Measurements from ENCODE around the gene SSH2.

The SSH2 gene

DNA sequence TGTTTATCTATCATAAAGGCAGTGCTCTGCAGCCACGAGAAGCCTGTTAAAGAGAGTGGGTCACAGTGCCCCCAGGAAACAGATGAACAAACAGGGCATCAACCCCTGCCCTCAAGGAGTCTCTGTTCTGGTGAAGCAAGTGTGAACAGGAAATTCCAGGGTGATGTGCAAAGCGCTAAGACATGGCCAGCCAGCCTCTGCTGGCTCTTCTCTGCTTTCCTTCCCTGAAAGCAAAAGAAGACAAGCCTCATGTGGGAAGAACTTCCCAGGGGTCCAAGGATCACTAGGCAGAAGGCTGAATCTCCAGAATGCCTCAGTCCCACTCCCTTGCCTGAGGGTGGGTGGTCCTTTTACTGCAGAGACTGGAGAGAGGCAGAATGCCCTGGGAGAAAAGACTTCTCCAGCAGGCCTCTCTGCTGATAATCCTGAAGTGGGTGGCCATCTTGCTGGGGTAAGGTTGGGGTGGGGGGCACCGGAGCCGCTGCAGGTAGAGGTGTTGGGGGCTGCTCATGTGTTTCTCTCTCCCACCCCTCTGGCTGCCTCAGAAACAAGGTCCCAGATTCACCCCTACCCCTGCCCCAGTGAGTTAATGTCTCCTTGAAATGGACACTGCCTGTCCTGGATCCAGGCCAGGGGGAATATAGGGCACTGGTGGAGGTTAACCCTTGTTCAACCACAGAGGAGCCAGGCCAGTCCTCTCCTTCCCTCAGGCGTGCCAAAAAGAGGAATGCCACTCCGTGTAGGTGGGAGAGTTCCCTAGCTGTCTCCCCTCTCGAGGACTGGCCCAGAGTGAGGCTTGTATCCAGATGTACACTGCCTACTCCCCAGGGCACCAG is 334.7 kb downstream of the SSH2 start:
- no peak for DNase-seq

DNA sequence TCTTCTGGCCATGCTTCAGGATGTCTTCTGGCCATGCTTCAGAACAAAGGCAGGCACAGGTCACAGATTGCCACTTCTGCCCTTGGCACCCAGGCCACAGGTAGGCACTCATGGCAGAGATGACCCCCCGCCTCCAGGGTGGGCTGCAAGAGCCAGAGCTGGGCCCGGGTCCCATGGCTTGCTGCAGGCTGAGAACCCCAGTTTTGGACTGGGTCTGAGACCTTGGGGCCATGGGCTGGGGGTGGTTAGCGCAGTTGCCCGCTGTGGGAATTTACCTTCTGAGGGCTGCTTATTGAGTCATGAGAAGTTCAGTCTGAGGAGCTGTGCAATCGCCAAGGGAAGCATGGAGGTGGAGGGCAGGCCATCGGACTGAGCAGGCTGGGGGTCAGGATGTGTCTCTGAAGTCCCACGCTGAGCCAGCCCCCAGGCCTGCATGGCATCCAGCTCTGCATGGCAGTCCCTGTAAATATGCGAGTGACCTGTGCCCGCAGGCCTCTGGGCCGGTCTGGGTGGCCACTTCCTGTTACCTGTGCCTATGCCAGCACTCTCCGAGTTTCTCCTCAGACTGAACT is 335.4 kb downstream of the SSH2 start:
- in situ Hi-C loops (cut with HindIII; ENCODE audit: low pct_ligation_motif_present, low pct_unique_long_range_greater_than_20kb, low sequenced_read_pairs): no loop called here
- no peak for DNase-seq

More for the DNA sequence above, 334.7 kb downstream of the SSH2 start:
- in situ Hi-C loops (cut with HindIII; ENCODE audit: low pct_ligation_motif_present, low pct_unique_long_range_greater_than_20kb, low sequenced_read_pairs): no loop called here

DNA sequence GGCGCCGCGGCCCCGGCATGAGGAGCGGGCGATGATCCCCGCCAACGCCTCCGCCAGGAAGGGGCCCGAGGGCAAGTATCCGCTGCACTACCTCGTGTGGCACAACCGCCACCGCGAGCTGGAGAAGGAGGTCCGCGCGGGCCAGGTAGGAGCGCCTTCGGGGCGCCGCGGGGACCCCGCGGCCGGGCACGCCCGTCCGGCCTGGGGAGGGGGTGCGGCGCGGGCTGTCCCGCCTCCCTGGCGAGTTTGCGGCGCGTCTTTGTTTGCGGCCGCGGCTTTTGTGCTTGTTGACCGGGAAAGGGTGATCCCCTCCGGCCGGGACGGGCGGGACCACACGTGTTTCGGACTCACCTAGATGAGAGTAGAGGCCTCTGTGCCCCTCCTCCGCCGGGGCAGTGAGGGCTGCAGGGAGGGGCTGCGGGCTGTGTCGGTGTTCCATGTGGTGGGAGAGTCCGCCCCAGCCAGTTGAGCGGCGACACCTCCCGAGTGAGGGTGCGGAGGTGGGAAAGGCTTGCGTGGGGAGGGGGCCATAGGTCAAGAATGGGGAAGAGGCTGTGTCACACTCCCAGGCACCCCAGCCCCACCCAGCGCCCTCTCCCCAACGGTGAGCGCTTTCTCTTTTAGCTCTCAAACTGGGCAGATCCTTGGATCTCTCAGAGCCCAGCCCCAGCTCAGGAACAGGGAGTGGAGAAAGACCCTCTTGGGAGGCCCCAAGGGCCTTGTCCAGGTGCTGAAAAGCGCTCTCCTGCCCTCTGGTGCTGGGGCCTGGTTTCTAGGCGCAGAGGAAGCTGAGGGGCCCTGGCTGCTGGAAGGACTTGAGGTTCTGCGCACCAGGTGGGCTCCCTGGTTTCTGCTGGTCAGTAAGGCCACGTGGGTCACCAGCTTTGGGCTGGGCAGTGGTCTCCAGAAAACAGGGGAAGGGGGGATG is 336.2 kb downstream of the SSH2 start:
- in situ Hi-C loops (cut with HindIII; ENCODE audit: low pct_ligation_motif_present, low pct_unique_long_range_greater_than_20kb, low sequenced_read_pairs): no loop called here
- DNase-seq: peak; percentile 62

DNA sequence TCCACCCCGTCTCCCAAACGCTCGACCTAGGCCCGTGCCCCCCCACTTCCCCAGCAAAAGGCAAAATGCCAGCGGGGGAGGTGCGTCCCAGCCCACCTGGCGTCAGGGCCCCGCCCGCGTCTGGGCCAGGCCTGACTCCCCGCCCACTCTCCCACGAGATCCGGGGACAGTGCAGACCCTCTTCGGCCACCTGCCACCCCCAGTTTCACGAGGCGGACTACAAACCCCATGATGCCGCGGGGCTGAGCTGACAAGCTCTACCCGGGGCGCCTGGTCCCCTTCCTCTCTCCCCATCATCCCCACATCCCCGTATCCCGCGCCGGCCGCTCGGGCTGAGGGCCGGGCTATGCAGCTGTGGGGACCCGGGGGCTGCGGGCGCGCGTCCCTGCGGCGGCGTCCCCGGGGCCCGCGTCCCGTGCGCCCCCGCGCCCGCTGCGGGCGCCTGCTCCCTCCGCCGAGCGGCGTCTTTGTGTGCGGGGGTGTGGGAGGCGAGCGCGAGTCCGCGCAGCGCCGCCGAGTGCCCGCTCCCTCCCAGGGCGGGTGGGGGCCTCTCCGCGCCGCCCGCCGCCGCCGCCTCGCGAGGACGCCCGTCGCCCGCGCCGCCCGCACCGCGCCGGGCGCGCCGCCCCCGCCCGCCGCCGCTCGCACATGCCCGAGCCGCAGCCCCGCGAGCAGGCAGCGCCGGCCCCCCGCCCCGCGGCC is 337.0 kb downstream of the SSH2 start, which contains the start of gene ANKRD13B:
Gene ANKRD13B (plus strand): TSS at position 283 of the 702 bp plus-strand sequence. CDS start 490 bp downstream, outside the sequence.
- in situ Hi-C loops (cut with HindIII; ENCODE audit: low pct_ligation_motif_present, low pct_unique_long_range_greater_than_20kb, low sequenced_read_pairs): no loop called here
- DNase-seq: peak; percentile 50

DNA sequence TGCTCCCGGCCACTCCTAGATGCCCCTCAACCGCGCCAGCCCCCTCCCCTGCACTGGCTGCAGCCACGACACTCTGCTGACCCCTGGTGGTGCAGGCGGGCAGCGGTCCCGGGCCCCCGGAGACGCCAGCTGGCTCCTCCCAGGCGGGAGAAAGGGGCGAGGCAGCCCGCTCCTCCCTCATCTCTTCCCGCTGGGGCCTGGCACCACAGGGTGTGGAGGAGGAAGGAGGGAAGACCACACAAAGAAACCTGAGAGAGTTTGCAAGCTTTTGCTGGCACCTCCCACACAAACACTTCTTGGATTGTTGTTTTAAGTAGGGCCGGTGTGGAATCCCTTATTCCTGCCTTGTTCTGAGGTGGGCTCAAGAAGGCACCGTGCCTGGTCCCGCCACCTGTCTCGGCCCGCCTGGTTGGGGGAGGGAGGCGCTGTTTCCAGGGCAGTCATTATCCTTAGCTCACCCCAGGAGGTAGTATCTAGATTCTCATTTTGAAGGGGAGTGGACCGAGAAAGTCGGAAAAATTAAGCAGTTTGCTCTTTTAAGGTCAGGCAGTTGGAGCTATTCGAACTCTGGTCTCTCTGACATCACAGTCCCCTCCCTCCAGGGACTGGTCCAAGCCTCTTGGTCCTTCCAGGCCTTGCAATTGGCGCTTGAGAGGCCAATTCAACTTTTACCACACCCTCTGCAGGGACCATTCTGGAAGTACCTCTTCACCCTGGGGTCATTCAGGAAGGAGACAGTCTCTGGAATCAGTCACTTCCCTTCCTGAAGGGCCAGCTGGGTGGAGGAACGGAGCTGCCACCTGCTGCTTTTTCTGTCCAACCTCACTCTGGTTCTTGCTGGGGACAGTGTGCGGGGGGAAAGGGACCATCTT is 338.1 kb downstream of the SSH2 start:
- DNase-seq: peak; percentile 89
- in situ Hi-C loops (cut with HindIII; ENCODE audit: low pct_ligation_motif_present, low pct_unique_long_range_greater_than_20kb, low sequenced_read_pairs): no loop called here

DNA sequence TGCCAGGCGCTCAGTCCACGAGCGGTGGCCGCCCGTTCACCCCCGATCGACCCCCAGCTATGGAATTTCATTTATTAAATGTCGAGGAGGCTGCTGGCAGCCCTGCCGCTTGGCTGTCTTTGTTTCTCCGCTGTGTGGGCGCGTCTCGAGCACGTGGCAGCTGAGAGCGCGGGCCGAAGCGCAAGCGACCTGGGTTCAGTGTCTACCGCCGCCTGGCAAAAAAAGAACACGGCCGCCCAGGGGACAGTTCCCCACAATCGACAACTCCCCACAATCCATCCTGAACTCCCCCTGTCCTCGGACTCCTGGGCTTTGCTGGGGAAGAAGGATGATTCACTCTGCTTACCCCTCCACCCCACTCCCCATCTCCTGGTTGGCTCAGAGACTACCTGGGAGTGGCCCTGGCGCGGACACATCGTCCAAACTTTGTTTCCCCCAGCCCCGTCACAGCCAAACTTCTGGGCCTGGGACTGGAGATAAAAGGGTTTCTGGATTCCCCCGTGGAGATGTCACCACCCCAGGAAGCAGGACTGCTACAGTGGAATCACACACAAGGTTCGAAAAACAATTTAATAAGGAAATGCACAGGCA is 338.8 kb downstream of the SSH2 start:
- in situ Hi-C loops (cut with HindIII; ENCODE audit: low pct_ligation_motif_present, low pct_unique_long_range_greater_than_20kb, low sequenced_read_pairs): no loop called here
- peak; percentile 22 for DNase-seq

DNA sequence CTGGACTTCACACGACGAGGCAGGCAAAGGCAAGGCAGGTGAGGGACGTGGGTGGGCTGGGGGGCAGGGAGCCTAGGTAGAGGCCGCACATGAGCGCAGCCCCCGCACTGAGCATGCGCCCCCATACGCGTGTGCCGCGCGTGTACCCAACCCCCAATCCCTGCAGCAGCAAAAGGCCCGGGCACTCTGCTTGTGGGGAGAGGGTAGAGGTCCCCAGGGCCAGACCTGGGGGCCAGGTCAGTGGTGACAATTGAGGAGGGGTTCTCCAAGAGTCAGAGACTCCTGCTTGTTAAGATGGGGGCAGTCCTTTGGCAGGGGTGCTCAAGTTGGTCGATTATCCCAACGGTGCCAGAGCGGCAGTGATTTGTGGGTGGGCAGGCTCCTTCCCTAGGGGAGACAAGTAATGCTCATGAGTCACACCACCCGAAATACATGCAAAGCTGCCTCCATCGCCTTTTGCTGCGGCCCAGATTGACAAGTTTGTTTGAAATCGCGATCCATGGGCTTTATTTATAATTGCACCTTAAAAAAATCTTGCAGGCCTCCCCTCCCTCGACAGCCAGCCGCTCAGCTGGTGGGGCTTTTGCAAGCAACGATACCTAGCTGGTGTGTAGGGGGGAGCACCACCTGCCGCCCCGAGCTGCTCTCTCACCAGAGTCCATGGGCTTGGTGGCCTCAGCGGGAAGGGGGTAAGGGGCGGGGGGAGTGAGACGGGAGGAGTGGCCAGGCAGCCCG is 339.4 kb downstream of the SSH2 start:
- in situ Hi-C loops (cut with HindIII; ENCODE audit: low pct_ligation_motif_present, low pct_unique_long_range_greater_than_20kb, low sequenced_read_pairs): no loop called here
- DNase-seq: no peak

DNA sequence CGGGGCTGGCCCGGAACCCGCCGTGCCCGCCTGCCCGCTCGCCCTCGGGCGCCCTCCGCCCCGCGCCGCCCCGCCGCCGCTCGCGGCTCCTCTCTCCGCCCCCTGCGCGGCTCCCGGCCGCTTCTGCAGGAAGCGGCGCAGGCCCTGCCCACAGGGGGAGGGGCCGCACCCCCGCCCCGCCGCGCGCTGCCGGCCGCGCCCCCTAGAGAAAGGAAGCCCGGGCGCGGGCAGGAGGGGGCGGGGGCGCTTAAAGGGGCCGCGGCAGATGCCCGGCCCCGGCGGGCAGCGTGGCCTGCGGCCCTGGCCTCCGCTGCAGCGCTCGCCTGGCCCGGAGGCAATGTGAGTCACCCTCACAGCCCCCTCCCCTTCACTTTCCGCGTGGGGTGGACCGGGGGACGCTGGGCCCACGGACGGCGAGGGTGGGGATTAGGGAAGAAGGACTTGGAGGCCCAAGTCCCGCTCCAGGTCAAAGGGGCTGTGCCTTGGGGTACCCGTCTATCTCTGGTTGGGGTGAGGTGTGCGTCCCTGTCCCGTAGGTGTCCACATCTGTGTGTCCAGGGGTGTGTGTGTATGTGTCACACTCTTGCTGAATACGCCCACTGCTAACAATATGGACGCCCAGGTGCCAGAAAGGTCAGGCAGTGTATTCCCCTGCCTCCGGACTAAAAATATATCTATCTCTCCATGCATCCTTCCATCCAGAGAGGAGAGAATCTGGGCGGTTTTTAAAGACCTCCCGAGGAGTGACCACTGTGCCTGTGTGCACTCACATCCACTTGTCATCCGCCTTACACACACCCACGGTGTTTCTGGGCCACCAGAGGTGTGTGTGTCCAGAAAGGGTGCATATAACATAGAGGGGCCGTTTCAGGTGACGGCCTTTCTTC is 340.3 kb downstream of the SSH2 start, which contains the start of gene GIT1:
Gene GIT1 (minus strand): TSS at position 125 of the 887 bp plus-strand sequence. CDS start 270 bp downstream, outside the sequence.
- in situ Hi-C loops (cut with HindIII; ENCODE audit: low pct_ligation_motif_present, low pct_unique_long_range_greater_than_20kb, low sequenced_read_pairs): no loop called here
- DNase-seq: peak; percentile 92

DNA sequence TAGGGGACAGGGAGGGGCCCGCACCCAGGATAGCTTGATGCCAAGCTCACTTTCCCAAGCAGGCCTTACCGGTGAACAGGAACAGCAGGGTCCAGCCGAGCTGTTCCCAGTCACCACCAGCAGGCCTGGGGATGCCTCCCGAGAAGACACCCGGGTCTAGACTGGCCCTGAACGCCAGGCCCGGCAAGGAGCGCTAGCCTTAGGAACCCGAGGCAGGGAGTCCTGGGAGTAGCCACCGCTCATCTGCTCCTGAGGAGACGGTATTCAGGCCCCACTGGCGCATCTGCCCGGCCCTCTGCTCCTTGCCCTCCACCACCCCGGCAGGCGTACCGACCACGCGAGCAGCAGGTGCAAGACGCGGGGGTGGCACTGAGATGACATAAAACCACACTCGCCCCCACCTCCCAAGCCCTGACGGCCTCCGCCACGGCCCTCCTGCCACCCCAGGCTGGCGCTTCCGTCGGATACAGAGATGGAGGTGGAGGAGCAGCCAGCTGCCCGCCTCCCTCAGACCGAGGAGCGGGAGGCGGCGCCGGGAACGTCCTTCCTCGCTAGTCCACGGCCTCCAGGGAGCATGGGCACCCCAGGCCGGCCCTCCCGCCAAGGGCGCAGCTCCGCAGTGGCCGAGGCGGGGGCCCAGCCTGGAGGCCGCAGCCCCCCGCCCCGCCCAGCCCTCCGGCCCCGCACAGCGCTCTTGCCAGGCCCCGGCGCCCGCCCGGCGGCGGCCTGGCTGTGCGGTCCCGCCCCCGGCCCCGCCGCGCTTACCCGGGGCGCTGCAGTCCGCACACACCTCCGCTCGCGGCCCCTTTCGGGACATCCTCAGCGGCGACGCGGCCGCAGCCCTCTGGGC is 341.2 kb downstream of the SSH2 start:
- peak; percentile 51 for DNase-seq
- in situ Hi-C loops (cut with HindIII; ENCODE audit: low pct_ligation_motif_present, low pct_unique_long_range_greater_than_20kb, low sequenced_read_pairs): no loop called here

DNA sequence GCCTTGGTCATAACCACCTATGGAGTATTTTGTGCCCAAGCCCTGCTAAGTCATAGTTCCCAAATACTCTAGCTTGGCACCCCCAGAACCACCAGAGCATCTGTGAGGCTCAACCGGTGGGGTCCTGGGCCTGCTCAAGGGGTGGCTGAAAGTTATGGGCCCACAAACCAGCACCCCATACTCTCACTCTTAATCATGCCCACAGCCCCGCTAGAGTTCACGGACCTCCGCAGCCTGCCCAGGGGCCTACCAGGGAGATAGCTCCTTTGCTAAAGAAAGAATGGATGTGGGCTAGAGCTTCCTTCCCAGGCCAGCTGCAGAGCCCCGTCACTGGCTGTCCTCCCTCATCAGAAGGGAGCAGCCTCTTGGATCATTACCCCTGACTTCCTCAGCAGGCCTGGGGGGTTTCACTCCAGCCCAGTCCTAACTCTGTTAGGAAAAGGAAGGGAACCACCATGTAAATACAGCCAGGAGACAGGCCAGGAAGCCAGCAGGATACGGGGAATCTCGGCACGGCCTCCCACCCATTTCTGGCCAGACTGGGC is 341.9 kb downstream of the SSH2 start:
- DNase-seq: peak; percentile 22
- in situ Hi-C loops (cut with HindIII; ENCODE audit: low pct_ligation_motif_present, low pct_unique_long_range_greater_than_20kb, low sequenced_read_pairs): no loop called here

DNA sequence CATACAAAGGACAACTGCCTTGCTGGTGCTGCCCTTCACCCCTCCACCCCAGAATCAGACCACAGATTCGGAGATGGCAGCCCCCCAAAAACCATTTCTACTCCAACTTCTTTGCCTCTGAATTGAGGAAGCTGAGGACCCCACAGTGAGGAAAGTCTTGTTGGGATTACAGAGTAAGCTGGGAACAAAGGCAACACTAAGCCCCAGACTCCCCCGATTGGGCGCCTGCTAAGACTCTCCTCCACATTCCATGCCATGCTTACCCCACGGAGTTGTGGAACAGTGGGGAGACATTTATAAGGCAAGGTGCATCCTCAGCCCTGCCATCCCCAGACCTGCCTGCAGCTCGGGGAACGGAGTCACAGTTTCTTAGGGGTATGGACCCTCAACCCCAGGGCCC is 342.4 kb downstream of the SSH2 start:
- in situ Hi-C loops (cut with HindIII; ENCODE audit: low pct_ligation_motif_present, low pct_unique_long_range_greater_than_20kb, low sequenced_read_pairs): no loop called here
- DNase-seq: no peak

DNA sequence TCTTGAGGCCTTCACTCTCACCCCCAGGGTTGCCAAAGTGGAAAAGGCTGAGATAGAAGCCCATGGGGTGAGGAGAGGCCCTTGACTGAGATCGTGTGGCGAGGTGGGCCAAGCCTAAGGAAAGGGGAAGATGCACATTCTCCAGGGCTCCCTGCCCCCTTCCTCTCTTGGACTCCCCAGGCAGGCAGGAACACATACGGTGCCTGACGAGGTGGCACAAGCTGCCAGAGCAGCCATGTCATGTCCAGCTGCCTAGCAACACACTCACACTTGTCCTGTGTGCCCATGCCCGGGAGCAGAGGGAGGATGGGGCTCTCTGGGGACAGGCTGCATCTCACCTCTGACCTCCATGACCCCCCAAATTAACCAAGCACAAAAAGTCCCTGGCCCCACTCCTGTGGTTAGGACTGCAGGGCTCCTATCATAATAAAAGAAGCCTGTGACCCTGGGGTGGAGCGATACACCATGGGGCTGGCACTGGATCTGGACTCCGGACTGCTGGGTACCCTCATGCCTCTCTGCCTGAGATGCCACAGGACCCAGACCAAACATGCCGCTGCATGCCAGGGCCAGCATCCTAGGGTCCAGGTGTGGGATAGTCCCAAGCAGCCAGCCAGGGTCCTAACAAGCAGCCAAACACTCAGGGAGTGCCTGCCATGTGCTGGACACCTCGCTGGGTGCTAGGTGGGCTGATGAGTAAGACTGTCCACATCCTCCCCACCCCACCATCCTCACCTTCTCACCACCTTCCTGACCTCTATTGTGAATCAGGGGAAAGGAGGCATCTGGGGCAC is 343.2 kb downstream of the SSH2 start:
- in situ Hi-C loops (cut with HindIII; ENCODE audit: low pct_ligation_motif_present, low pct_unique_long_range_greater_than_20kb, low sequenced_read_pairs): no loop called here
- no peak for DNase-seq

DNA sequence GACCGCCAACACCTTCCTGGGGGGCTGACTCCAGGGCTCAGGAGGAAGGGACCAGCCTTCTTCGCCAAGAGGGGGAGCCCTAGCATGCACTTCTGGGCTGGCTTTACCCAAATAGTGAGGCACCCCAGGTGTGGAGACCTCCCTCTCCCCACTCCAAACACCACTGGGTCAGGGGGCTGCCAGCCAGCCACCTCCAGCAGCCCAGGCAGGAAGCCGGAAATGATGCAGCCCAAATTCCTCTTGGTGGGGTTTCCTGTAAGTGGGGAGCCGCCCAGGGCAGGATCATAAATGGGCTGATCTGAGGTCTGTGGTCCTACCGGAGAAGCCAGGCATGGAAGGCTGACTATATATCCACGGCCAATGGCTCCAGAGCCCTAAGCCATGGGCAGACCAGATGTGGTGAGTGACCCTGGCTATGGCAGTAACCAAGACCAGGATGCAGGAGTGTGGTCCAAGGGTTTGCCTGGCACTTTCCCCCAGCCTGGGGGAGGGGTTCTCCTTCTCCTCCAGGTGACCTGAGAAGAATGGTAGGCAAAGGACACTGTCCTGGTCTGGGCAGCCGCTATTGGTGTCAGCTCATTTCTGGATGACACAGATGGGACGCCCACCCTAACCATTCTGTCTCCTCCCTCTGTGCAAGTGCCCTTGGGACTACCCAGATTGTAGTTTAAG is 344.8 kb downstream of the SSH2 start:
- DNase-seq: no peak
- in situ Hi-C loops (cut with HindIII; ENCODE audit: low pct_ligation_motif_present, low pct_unique_long_range_greater_than_20kb, low sequenced_read_pairs): no loop called here
